ENCODE data around the gene OSBPL6. TPM values are rescaled to one million over a fixed set of nuclear protein-coding genes. Genes with fewer than 3 reads are reported as not detected.

The OSBPL6 gene
- total RNA-seq, 1 donor from 2014 or later = 6.9 TPM

GRCh38 chr2:178157574-178157973 lies 36.7 kb upstream of the OSBPL6 start:
- Mint-ChIP-seq H3K9me3 (no peaks in the 10 kb centered on the region), H3K27me3 (no peaks in the 10 kb centered on the region), H3K4me3 (no peak overlapping the region), H3K4me1 (ENCODE audit: unreplicated experiment) (no peaks in the 10 kb centered on the region), H3K27ac (no peak overlapping the region), H3K36me3 (no peaks in the 10 kb centered on the region)
- no peak for TF ChIP-seq CTCF (conservative IDR thresholded peaks at IDR 0.05)
- DNase-seq (ENCODE audit: extremely low spot score, unreplicated experiment) = no peak

- Mint-ChIP-seq H3K27me3 (no peaks in the 10 kb centered on the region), H3K4me3 (no peak overlapping the region), H3K27ac (no peak overlapping the region), H3K36me3 (no peaks in the 10 kb centered on the region), H3K4me1 (ENCODE audit: unreplicated experiment) (no peaks in the 10 kb centered on the region), H3K9me3 (no peaks in the 10 kb centered on the region)
- no peak for TF ChIP-seq CTCF (conservative IDR thresholded peaks at IDR 0.05)
- no peak for DNase-seq (ENCODE audit: extremely low spot score, unreplicated experiment)
Measured at GRCh38 chr2:178159966-178160365, 34.3 kb upstream of the OSBPL6 start.

- H3K27me3 Mint-ChIP-seq = no peaks in the 10 kb centered on the region
- TF ChIP-seq CTCF (conservative IDR thresholded peaks at IDR 0.05) = no peak
- H3K9me3 Mint-ChIP-seq = no peaks in the 10 kb centered on the region
- DNase-seq (ENCODE audit: extremely low spot score, unreplicated experiment) = no peak
- no peaks in the 10 kb centered on the region for H3K4me1 Mint-ChIP-seq (ENCODE audit: unreplicated experiment)
- H3K27ac Mint-ChIP-seq = no peak overlapping the region
- no peaks in the 10 kb centered on the region for H3K36me3 Mint-ChIP-seq
- H3K4me3 Mint-ChIP-seq = no peak overlapping the region
Measured at GRCh38 chr2:178160601-178161000, 33.7 kb upstream of the OSBPL6 start.

DNA sequence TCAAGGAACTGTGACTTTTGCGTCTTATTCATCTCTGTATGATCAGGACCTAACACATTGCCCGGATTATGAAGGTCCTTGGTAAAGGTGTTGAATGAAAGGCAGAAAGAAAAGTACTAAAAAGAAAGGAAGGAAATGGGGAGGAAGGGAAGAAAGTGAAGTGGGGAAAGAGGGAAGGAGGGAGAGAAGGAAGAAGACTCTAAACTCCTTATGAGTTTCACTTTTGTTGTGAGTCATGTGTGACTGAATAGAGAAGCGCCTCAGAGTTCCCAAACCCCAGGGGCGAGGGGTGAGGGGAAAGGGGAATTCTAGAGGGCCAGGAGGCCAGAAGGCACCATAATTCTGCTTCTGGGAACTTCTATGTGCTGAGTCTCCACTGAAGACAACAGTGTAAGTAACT lies 30.9 kb upstream of the OSBPL6 start:
- TF ChIP-seq CTCF (conservative IDR thresholded peaks at IDR 0.05) = no peak
- H3K27me3 Mint-ChIP-seq = no peaks in the 10 kb centered on the region
- H3K9me3 Mint-ChIP-seq = no peaks in the 10 kb centered on the region
- no peak overlapping the region for H3K27ac Mint-ChIP-seq
- no peak overlapping the region for H3K4me3 Mint-ChIP-seq
- H3K4me1 Mint-ChIP-seq (ENCODE audit: unreplicated experiment) = no peaks in the 10 kb centered on the region
- H3K36me3 Mint-ChIP-seq = no peaks in the 10 kb centered on the region
- no peak for DNase-seq (ENCODE audit: extremely low spot score, unreplicated experiment)

DNA sequence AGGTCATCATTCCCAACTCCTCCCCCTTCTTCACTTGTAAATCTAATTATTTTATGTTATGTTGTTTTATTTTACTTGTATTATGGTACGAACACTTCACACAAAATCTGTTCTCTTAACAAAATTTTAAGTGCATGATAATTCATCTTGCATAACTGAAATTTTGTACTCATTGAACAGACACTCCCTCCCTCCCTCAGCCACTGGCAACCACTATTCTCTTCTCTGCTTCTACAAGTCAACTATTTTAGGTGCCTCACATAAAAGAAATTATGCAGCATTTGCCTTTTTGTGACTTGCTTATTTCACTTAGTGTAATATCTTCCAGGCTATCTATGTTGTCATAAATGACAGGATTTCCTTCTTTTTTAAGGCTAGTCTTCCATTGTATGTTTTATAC lies 30.4 kb upstream of the OSBPL6 start:
- H3K36me3 Mint-ChIP-seq = no peaks in the 10 kb centered on the region
- no peak overlapping the region for H3K27ac Mint-ChIP-seq
- no peak for TF ChIP-seq CTCF (conservative IDR thresholded peaks at IDR 0.05)
- H3K9me3 Mint-ChIP-seq = no peaks in the 10 kb centered on the region
- no peak for DNase-seq (ENCODE audit: extremely low spot score, unreplicated experiment)
- no peaks in the 10 kb centered on the region for H3K4me1 Mint-ChIP-seq (ENCODE audit: unreplicated experiment)
- no peaks in the 10 kb centered on the region for H3K27me3 Mint-ChIP-seq
- no peak overlapping the region for H3K4me3 Mint-ChIP-seq

DNA sequence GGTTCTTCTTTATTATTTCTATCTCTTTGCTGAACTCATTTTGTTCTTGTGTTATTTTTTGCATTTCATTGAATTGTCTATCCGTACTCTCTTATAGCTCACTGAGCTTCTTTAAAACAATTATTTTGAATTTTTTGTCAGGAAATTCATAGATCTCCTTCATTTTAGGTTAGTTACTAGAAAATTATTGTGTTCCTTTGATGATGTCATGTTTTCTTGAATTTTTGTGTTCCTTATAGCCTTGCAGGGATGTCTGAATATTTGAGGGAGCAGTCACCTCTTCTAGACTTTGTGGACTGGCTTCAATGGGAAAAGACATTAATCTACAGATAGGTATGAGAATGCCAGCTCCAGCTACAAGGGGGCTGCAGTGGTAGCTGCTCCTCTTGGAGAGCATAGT lies 20.7 kb upstream of the OSBPL6 start:
- H3K27ac Mint-ChIP-seq = no peak overlapping the region
- no peak overlapping the region for H3K4me3 Mint-ChIP-seq
- peaks cover 4% of the 10 kb centered on the region for H3K27me3 Mint-ChIP-seq
- no peaks in the 10 kb centered on the region for H3K36me3 Mint-ChIP-seq
- no peaks in the 10 kb centered on the region for H3K4me1 Mint-ChIP-seq (ENCODE audit: unreplicated experiment)
- DNase-seq (ENCODE audit: extremely low spot score, unreplicated experiment) = no peak
- H3K9me3 Mint-ChIP-seq = no peaks in the 10 kb centered on the region
- TF ChIP-seq CTCF (conservative IDR thresholded peaks at IDR 0.05) = no peak
